Stomach smooth muscle (tissue), 2 donors: ENCODE results near the gene TMOD2.
A peak's percentile ranks its signal among the peaks of the same experiment; 100 is the strongest.

Experiments used
- H3K27ac ChIP-seq: one replicate; pipeline ENCODE4 v1.7.0; 2013; ENCODE audit warnings: mild to moderate bottlenecking, low read length, inconsistent platforms
- H3K27me3 ChIP-seq, 2 donors: one replicate each; pipeline ENCODE4 v1.7.0; 2013; ENCODE audit warnings: low read length in 2 of 2; ENCODE audit not compliant: insufficient read depth in 2 of 2, control insufficient read depth in 1 of 2
- H3K36me3 ChIP-seq, 2 donors: one replicate each; pipeline ENCODE4 v1.7.0; 2013; ENCODE audit warnings: low read length in 2 of 2; ENCODE audit not compliant: control insufficient read depth in 2 of 2, insufficient read depth in 2 of 2
- H3K4me1 ChIP-seq: one replicate; pipeline ENCODE4 v1.7.0; 2013; ENCODE audit warnings: low read length; ENCODE audit not compliant: control insufficient read depth, insufficient read depth
- H3K4me3 ChIP-seq, 2 donors: one replicate each; pipeline ENCODE4 v1.7.0; 2013; ENCODE audit warnings: low read length in 2 of 2
- H3K9ac ChIP-seq, 2 donors: one replicate each; pipeline ENCODE4 v1.7.0; 2013; ENCODE audit warnings: low read length in 2 of 2, mild to moderate bottlenecking in 1 of 2
- H3K9me3 ChIP-seq, 2 donors: one replicate each; pipeline ENCODE4 v1.7.0; 2013; ENCODE audit warnings: low read length in 2 of 2; ENCODE audit not compliant: control insufficient read depth in 2 of 2
- donor health status: healthy.
- donor health status: Pancreatic carcinoma.

The TMOD2 gene

DNA sequence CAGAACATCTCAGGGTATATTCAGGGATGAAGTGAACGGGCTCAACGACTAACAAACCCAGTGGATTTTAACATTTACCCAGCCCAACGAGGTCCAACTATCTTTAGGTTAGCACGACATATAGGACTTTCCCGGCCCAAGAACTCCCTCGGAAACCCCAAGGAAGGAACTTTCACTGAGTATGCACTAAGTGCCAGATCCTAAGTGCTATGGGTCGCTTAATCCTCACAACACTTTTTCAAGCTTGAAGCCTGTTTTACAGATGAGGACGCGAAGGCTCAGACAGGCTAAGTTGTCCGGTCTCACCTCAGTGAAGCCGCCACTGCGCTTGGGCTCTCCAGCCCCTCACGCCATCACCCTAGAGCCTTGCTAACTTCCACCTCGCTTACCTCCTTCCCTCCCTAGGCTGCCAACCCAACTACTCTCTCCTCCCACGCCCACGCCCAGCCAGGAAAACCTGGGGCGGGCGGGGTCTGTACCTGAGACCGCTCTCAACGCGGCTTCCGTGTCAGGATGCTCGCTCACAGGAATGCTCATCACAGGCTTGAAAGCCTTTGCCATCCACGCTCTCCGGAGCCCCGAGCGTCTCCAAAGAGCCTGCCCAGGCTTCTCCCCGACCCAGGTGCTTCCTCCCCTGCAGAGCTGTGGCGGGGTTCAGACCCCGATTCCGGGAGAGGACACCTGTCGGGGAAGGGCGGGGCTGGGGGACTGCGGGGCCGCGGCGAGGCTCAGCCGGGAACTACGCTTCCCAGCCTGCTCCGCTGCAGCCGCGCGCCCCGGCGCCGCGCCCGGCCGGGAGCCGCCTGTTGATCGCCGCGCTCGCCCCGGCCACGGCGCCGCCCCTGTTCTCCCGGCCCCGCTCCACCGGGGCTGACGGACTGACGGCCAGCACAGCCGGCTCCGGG is at the start of gene TMOD2:
TMOD2 (plus strand) TSS at position 806 of the 905 bp plus-strand sequence. CDS start 14,845 bp downstream, outside the sequence.
- peak within 1 kb of the TSS; percentile 68 to 84 for H3K4me3 ChIP-seq
- H3K9ac ChIP-seq = peak within 1 kb of the TSS; percentile 52 to 55
- H3K27ac ChIP-seq = no peak within 1 kb of the TSS

GRCh38 chr15:51702710-51703109 is 48.7 kb upstream of the TMOD2 start:
- Histone ChIP-seq H3K4me3 (no peak overlapping the region), H3K9me3 (no peaks in the 10 kb centered on the region)

More for the DNA sequence above, at the start of gene TMOD2:
- Histone ChIP-seq H3K9me3 (no peaks in the 10 kb centered on the region), H3K4me1 (peaks cover 9% of the 10 kb centered on the region), H3K36me3 (peaks cover 0 to 2% of the 10 kb centered on the region in 2 donors), H3K27me3 (no peaks in the 10 kb centered on the region)

GRCh38 chr15:51706291-51706690 is 45.1 kb upstream of the TMOD2 start:
- H3K27ac ChIP-seq = no peak overlapping the region

More at GRCh38 chr15:51702710-51703109, 48.7 kb upstream of the TMOD2 start:
- H3K4me1 ChIP-seq = no peaks in the 10 kb centered on the region
- H3K9ac ChIP-seq = no peak overlapping the region
- H3K36me3 ChIP-seq = no peaks in the 10 kb centered on the region
- H3K27me3 ChIP-seq = no peaks in the 10 kb centered on the region
- no peak overlapping the region for H3K27ac ChIP-seq

GRCh38 chr15:51706926-51707608 is 44.3 kb upstream of the TMOD2 start:
- no peaks in the 10 kb centered on the region for H3K27me3 ChIP-seq
- H3K4me3 ChIP-seq = no peak overlapping the region
- no peak overlapping the region for H3K27ac ChIP-seq
- no peaks in the 10 kb centered on the region for H3K9me3 ChIP-seq
- no peaks in the 10 kb centered on the region for H3K4me1 ChIP-seq
- H3K36me3 ChIP-seq = no peaks in the 10 kb centered on the region
- H3K9ac ChIP-seq = no peak overlapping the region

More at GRCh38 chr15:51706291-51706690, 45.1 kb upstream of the TMOD2 start:
- Histone ChIP-seq H3K36me3 (no peaks in the 10 kb centered on the region), H3K9ac (no peak overlapping the region), H3K9me3 (no peaks in the 10 kb centered on the region), H3K4me3 (no peak overlapping the region), H3K27me3 (no peaks in the 10 kb centered on the region), H3K4me1 (no peaks in the 10 kb centered on the region)

GRCh38 chr15:51708013-51708412 is 43.4 kb upstream of the TMOD2 start:
- no peak overlapping the region for H3K27ac ChIP-seq

DNA sequence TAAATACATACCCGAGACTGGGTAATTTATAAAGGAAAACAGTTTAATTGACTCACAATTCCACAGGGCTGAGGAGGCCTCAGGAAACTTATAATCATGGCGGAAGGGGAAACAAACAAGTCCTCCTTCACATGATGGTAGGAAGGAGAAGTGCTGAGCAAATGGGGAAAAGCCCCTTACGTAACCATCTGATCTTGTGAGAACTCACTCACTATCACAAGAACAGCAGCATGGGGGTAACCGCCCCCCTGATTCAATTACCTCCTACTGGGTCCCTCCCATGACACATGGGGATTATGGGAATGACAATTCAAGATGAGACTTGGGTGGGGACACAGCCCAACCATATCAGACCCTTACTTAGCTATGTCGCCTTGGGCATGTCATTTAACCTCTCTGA is 42.4 kb upstream of the TMOD2 start:
- Histone ChIP-seq H3K27ac (no peak overlapping the region), H3K9ac (no peak overlapping the region), H3K36me3 (no peaks in the 10 kb centered on the region), H3K4me3 (no peak overlapping the region), H3K4me1 (no peaks in the 10 kb centered on the region), H3K9me3 (no peaks in the 10 kb centered on the region), H3K27me3 (no peaks in the 10 kb centered on the region)

More at GRCh38 chr15:51708013-51708412, 43.4 kb upstream of the TMOD2 start:
- no peaks in the 10 kb centered on the region for H3K9me3 ChIP-seq
- no peaks in the 10 kb centered on the region for H3K27me3 ChIP-seq
- no peak overlapping the region for H3K4me3 ChIP-seq
- H3K9ac ChIP-seq = no peak overlapping the region
- H3K4me1 ChIP-seq = no peaks in the 10 kb centered on the region
- H3K36me3 ChIP-seq = no peaks in the 10 kb centered on the region

- Histone ChIP-seq H3K27ac (no peak overlapping the region), H3K9ac (no peak overlapping the region), H3K27me3 (no peaks in the 10 kb centered on the region), H3K36me3 (no peaks in the 10 kb centered on the region), H3K9me3 (no peaks in the 10 kb centered on the region), H3K4me1 (no peaks in the 10 kb centered on the region), H3K4me3 (no peak overlapping the region)
Measured at GRCh38 chr15:51714162-51714561, 37.2 kb upstream of the TMOD2 start.

GRCh38 chr15:51714911-51715310 is 36.5 kb upstream of the TMOD2 start:
- H3K9ac ChIP-seq = no peak overlapping the region
- H3K4me1 ChIP-seq = no peaks in the 10 kb centered on the region
- no peaks in the 10 kb centered on the region for H3K27me3 ChIP-seq
- H3K4me3 ChIP-seq = no peak overlapping the region
- no peak overlapping the region for H3K27ac ChIP-seq
- no peaks in the 10 kb centered on the region for H3K36me3 ChIP-seq
- no peaks in the 10 kb centered on the region for H3K9me3 ChIP-seq

DNA sequence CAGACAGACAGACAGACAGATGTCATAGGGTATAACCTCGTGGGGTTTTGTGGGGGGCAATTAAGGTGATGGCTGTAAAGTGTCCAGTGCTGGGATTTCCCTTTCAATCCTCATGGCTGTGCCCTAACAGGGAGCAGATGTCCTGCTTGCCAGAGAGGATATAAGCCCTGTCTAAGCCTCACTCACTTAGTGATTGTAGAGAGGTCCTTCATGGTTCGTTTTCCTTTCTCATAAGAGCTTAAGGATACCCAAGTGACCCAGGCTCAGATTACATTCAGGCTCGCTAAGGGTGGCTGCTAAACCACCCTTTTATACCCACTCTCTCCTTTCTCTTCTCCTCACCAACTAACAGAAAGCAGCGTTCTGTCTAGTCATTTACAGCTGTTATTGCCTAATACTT is 33.2 kb upstream of the TMOD2 start:
- no peaks in the 10 kb centered on the region for H3K9me3 ChIP-seq
- H3K27me3 ChIP-seq = no peaks in the 10 kb centered on the region
- H3K4me1 ChIP-seq = no peaks in the 10 kb centered on the region
- H3K9ac ChIP-seq = no peak overlapping the region
- H3K36me3 ChIP-seq = peaks cover 7 to 9% of the 10 kb centered on the region in 2 donors
- H3K27ac ChIP-seq = no peak overlapping the region
- H3K4me3 ChIP-seq = no peak overlapping the region

GRCh38 chr15:51718746-51719145 is 32.7 kb upstream of the TMOD2 start:
- H3K4me1 ChIP-seq = no peaks in the 10 kb centered on the region
- H3K27me3 ChIP-seq = no peaks in the 10 kb centered on the region
- H3K36me3 ChIP-seq = peaks cover 7 to 9% of the 10 kb centered on the region in 2 donors
- H3K9ac ChIP-seq = no peak overlapping the region
- no peaks in the 10 kb centered on the region for H3K9me3 ChIP-seq
- H3K4me3 ChIP-seq = no peak overlapping the region
- H3K27ac ChIP-seq = no peak overlapping the region
